Motor neuron (in vitro differentiated cells): ENCODE results near the gene ANKRD13C. TPM values are rescaled to one million over a fixed set of nuclear protein-coding genes. Genes with fewer than 3 reads are reported as not detected.

ENCODE experiments used
- ATAC-seq, 8 experiments: fragments of 200-7000 bp; cut with Tn5 transposase; replicated peaks in 6 of 8; 2 replicates each; pipeline ENCODE4 v1.8.0; 2021; ENCODE audit warnings: mild to moderate bottlenecking in 8 of 8, moderate library complexity in 8 of 8
- H3K27ac ChIP-seq, 2 donors: fragments of 250-450 bp; sonication (Bioruptor Pico); 2 replicates each; pipeline ENCODE4 v1.9.0; 2021; ENCODE audit warnings: antibody characterized with exemption in 2 of 2, mild to moderate bottlenecking in 2 of 2, moderate library complexity in 1 of 2
- H3K4me1 ChIP-seq, 2 donors: fragments of 250-450 bp; sonication (Bioruptor Pico); replicated peaks in 1 of 2; 2 replicates each; pipeline ENCODE4 v1.6.1; 2021; ENCODE audit warnings: antibody characterized with exemption in 2 of 2, mild to moderate bottlenecking in 2 of 2, moderate library complexity in 1 of 2
- H3K4me3 ChIP-seq, 5 donors: fragments of 250-450 bp; sonication (Bioruptor Pico); 2 replicates each; pipeline ENCODE4 v1.9.0; 2021; ENCODE audit warnings: antibody characterized with exemption in 5 of 5, mild to moderate bottlenecking in 5 of 5, moderate library complexity in 4 of 5
- WGBS, 10 experiments: fragments of 450-650 bp; shearing (Covaris generic); methylation state at CpG; one replicate each; pipeline ENCODE4 v1.0.0; 2022; 5-methylcytosine and 5-hydroxymethylcytosine counted together
- in situ Hi-C, 9 experiments: fragments of 400-800 bp; cut with MboI; loops; one replicate each; pipeline ENCODE4 v1.15.0; 2021; ENCODE audit warnings: low sequenced_read_pairs in 9 of 9, low pct_unique_long_range_greater_than_20kb in 2 of 9; ENCODE audit not compliant: unreplicated experiment in 9 of 9
- total RNA-seq, 8 experiments: library from RNA; unstranded; fragments of 300-600 nt; gene quantifications; 2 replicates each; pipeline versions ENCODE4 v1.2.3 to v1.2.4, GENCODE V29; 2022

ANKRD13C gene
- total RNA-seq, 8 experiments from 2014 or later: 26.6 to 39.0 (median 37.0) TPM

GRCh38 chr1:70220517-70221237, 133.8 kb downstream of the ANKRD13C start:
- WGBS, 10 experiments: 13 to 57% (median 29%) methylated on average over 6 to 17 of the region's 17 CpGs
- Histone ChIP-seq H3K27ac (peak overlapping the region; percentile 92 to 96), H3K4me1 (peaks cover 12 to 28% of the 10 kb centered on the region in 2 donors), H3K4me3 (peak overlapping the region; percentile 49 to 90 (median 64))
- ATAC-seq: peak; percentile 1 to 6 (median 2)
- in situ Hi-C loops: no loop called here

- ATAC-seq: no peak
- in situ Hi-C loops: no loop called here
- peaks cover 12 to 28% of the 10 kb centered on the region in 2 donors for H3K4me1 ChIP-seq
- no peak overlapping the region for H3K4me3 ChIP-seq
- H3K27ac ChIP-seq: no peak overlapping the region
- 85 to 100% (median 100%) methylated on average over 1 to 2 of the region's 2 CpGs; no CpG with 5 or more reads in 3 of the 10 experiments for WGBS, 10 experiments
Measured at GRCh38 chr1:70220015-70220414, 134.5 kb downstream of the ANKRD13C start.

- Histone ChIP-seq H3K27ac (no peak overlapping the region), H3K4me1 (peaks cover 9 to 12% of the 10 kb centered on the region in 2 donors), H3K4me3 (no peak overlapping the region)
- ATAC-seq: no peak
- in situ Hi-C loops: no loop called here
Measured at GRCh38 chr1:70211541-70211940, 143.0 kb downstream of the ANKRD13C start.

- Histone ChIP-seq H3K4me3 (no peak overlapping the region), H3K4me1 (peaks cover 11 to 13% of the 10 kb centered on the region in 2 donors), H3K27ac (no peak overlapping the region)
- in situ Hi-C loops: no loop called here
- ATAC-seq: no peak
- WGBS, 10 experiments: 0 to 100% (median 88%) methylated on average over 1 of the region's 1 CpG
Measured at GRCh38 chr1:70210820-70211219, 143.7 kb downstream of the ANKRD13C start.

Other genes with a start within 250 kb of the ANKRD13C start
- gene LRRC40, start 149.1 kb downstream of the ANKRD13C start, total RNA-seq: 10 to 100 TPM in 7 of 8 experiments, 1 to 10 TPM in 1; 8.1 to 54.6 (median 34.5) TPM
- 100 to 1,000 TPM; 127 to 267 (median 187) TPM for gene SRSF11, start 133.3 kb downstream of the ANKRD13C start, total RNA-seq
- gene CTH, start 56.5 kb upstream of the ANKRD13C start, total RNA-seq: 10 to 100 TPM in 5 of 8 experiments, 1 to 10 TPM in 3; 8.3 to 29.7 (median 11.8) TPM